SKM-1 (cell line): ENCODE data around the gene ITGA6.

Experiments
- DNase-seq: peaks from one replicate; lab custom pipeline; 2025; ENCODE audit not compliant: unreplicated experiment; lab: John Stamatoyannopoulos, UW

Gene ITGA6

GRCh38 chr2:172415865-172416183 is 11.6 kb upstream of the ITGA6 start:
- DNase-seq: no peak

DNA sequence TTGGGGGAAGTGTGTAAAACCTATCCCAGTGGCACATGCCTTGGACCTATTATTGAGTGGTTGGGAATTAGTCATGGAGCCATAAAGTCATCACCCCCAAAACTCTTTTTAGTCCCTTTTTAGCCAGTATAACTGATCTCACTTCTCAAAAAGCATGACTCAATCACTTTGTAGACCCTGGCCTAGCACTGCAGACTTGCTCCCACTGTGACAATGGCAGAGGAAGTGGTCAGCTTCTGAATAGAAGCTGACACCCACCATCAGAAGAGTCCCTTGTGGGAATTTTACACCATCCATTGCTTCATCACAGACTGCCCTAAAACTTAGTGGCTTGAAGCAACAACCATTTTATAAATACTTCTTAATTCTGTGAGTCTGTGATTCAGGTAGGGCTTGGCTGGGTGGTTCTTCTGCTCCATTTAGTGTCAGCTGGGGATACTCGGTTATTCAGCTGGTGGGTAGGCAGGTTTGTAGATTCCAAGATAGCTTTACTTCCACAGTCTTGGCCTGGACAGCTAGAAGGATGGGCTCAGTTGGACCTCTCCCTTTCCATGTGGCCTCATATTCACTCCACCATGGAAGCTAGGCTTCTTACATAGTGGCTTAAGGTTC is 10.8 kb upstream of the ITGA6 start:
- no peak for DNase-seq

GRCh38 chr2:172420216-172420615 is 7.2 kb upstream of the ITGA6 start:
- no peak for DNase-seq

DNA sequence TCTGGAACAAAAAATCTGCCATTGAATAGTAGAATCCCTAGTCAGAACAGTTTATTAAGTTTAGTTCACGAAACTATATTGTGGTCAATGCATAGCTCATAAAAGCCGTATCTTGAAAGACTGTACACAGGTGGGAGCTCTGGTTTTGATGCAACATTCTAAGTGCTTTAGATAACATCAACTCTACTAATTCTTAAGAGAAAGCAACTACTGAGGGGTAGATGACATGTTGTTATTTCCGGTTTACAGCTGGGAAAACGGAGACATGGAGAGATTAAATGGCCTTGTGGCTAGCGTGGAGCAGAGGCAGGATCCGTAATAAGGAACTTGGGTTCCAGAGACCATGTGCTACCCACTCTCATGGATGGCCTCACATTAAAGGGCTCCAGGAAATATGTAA is 4.2 kb upstream of the ITGA6 start:
- no peak for DNase-seq

GRCh38 chr2:172425336-172425735 is 2.0 kb upstream of the ITGA6 start:
- no peak for DNase-seq

DNA sequence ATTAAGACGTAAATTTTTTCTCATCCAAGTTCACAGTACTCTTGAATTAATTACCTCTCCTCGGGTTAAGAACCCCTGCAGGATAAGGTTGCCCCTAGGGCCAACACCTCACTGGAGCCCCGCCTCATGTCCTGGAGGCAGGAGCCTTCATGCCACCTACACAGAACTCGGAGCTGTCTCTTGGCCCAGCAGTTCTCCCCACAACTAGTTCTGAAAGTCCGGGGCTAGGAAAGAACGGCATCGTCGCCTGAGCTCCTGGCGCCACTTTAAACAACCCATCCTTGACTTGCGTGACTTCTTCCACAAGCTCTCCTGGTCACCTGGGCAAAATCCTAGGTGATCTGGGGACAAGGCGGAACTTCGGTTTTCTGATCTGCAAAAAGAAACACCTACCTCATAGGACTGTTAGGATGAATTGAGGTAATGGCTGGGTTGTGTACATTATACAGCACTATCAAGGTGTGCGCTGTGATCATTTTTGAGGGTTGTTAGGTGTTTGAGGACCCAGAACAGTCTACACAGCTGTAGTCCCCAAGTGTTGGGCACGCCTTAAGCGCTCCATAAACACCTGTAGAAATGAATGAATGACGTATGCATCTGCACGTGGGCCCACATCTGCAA is 641 bp upstream of the ITGA6 start:
- DNase-seq: no peak

GRCh38 chr2:172427990-172428831 is 825 bp downstream of the ITGA6 start:
- DNase-seq: no peak

- DNase-seq: no peak
Measured at GRCh38 chr2:172428832-172429210, 1.4 kb downstream of the ITGA6 start.

DNA sequence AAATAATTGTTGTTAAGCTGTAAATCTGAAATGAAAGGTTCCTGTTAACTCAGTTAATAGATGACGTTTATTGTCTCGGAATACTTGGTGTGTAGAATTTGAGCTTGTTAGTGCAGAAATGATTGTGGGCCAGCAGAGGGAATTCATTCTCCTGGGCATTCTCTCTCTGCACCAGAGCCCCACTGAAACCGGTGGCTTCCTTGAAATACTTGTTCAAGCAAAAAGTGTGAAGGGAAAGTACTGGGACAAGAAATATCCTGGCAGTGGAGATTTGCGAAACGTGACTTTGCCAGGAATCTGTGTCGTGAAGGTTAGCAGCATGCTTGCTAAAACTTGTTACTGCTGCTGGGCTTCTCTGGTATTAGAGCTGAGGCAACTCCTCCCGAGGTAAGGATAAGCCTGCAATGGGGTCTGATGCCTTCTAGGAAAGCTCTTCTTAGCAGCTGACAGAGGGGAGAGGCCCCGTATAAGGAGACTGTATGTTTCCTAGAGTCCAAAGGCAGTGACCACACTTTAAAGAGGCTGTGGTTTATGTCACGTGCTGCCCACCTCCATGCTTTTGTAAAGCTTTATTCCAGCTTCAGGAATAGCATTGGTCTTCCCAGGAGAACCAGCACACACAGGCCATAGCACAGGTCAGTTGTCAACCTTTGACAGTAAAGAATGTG is 2.0 kb downstream of the ITGA6 start:
- DNase-seq: no peak

DNA sequence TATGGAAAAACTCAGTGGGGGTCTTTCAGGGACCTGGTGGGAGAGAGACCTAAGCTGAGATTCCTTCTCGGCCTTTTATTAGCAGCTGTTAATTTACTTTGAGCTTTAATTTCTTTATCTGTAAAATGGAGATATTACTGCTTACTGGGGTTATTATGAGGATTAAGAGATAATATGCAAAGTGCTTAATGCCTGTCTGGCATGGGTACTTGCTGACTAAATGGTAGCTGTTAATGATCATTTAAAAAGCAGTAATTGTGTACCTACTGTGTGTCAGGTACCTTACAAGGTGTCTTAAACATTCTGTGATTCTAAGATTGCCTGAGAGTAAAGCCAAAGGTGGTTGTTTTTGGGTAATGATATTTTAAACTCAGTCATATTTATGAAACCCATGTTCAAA is 2.6 kb downstream of the ITGA6 start:
- no peak for DNase-seq

- DNase-seq: no peak
Measured at GRCh38 chr2:172430678-172431077, 3.3 kb downstream of the ITGA6 start.

DNA sequence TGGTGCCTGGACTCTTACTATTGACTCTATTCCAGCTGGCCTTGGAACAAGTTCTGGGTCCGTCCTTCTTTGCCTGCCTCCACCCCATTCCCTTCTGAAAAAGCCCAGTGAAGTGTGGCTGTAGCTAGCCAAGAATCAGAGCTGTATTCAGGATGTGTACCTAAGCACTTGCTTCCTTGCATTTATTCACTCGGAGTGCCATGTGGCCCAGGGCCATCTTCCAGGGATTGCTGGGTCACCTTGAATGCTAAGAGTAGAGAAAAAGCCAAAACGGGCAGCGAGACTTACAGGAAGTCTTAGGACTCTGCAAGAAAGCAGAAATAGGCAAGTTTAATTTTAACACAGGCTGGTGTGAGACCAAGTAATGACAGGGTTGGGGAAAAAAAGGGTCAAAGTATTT is 4.1 kb downstream of the ITGA6 start:
- DNase-seq: no peak

- DNase-seq: no peak
Measured at GRCh38 chr2:172431993-172432392, 4.6 kb downstream of the ITGA6 start.

DNA sequence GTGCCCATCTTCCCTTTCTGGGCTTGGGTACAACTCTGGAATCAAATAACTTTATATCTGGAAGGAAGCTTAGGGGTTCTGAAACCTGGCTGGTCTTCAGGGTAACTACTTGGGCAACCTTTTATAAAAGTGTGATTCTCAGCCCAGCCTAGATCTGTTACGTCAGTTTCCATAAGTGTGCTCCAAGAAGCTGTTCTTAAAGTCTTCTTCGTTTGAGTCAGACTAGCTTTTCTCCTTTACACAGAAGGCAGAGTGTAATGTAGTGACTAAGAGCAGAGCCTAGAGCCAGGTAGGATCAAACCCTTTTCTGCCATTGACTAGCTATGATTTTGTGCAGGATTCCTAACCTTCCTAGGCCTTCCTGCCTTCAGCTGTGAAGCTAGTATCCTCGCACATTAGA is 5.8 kb downstream of the ITGA6 start:
- no peak for DNase-seq

- no peak for DNase-seq
Measured at GRCh38 chr2:172434821-172435605, 7.6 kb downstream of the ITGA6 start.

- DNase-seq: no peak
Measured at GRCh38 chr2:172435606-172435911, 8.2 kb downstream of the ITGA6 start.

- DNase-seq: no peak
Measured at GRCh38 chr2:172436889-172437288, 9.5 kb downstream of the ITGA6 start.

- DNase-seq: no peak
Measured at GRCh38 chr2:172437419-172438341, 10.3 kb downstream of the ITGA6 start.

- no peak for DNase-seq
Measured at GRCh38 chr2:172438741-172439508, 11.5 kb downstream of the ITGA6 start.

DNA sequence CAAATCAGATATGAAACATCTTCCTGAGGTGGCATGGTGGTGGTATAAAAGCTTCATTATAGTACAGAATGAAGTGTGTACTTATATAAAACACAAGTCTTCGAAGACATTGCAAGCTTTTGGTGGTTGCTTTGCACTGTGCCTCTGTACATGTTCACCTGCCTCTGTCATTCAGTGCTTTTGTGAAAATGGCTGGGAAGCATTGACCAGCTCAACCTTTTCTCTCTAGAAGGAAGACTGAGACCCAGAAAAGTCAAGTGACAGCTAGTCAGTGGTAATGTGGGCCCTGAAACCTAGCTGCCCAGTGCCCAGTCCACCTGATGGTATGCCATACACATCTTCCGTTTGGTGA is 12.1 kb downstream of the ITGA6 start:
- DNase-seq: no peak
